ENCODE results near the gene TNIK. TPM values are rescaled to one million over a fixed set of nuclear protein-coding genes. Genes with fewer than 3 reads are reported as not detected.

The TNIK gene
- total RNA-seq, 1 donor from 2014 or later, result 75.4 TPM

DNA sequence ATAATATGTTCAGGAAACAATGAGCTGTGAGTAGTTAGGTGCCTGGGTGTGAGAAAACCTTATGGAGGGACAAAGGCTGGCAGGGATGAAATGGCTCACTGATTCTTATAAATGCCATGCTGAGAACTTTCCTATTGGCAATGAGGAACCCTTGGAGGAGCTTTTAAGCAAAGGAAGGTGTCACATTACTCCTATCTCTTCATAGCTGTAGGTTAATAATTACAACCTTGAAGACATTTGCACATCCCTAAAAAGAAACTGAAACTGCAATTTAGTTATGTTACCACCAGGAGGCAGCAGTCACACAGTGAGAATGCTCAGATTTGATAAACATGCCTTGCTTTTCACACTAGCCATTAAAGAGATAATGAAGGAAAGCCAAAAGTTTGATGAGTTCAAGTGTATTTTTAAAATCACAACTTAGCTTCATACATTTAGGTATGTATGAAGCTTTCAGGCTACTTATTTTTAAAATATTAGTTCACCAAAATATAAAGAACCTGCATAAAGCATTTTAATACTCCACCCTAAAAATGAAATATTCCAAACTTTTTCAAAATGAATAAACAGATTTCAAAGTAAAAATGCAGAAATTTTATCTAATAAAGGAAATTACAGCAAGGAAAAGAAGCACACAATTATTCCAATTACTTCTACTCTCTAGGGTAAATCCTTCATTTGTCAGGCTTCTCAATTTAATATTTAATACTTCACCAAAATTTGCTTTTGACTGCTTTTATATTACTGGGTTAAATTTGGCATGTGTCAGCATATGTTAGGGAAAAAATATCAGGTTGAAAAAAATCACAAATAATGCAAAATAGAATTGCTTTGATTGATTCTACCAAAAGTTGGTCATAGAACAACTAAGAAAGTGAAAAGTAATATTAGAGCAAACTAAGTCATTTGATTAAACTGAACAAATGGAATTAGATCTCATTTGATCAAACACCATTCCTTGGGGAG, 296.8 kb downstream of the TNIK start:
- DNase-seq (ENCODE audit: low spot score in 2 of 2), result no peak
- no peak for FAIRE-seq

DNA sequence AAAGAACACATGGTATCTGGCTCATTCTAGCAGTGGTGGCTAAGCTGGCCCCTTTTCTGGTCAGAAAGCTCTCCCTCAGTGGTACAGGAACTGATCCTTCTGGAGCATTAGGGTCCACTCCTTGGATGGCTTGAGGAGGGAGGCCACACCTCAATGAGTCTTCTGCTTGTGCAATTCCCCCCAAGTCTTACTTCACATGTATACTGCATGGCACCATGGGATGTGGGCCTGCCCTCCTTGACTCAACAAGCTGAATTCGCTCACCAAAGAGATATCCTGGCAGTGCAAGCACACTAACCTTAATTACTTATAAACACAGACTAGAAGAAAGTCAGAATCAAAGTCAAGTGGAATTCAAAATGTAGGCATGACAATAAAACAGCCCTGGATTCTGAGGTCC, 299.9 kb downstream of the TNIK start:
- DNase-seq (ENCODE audit: low spot score in 2 of 2) (no peak), FAIRE-seq (no peak)

DNA sequence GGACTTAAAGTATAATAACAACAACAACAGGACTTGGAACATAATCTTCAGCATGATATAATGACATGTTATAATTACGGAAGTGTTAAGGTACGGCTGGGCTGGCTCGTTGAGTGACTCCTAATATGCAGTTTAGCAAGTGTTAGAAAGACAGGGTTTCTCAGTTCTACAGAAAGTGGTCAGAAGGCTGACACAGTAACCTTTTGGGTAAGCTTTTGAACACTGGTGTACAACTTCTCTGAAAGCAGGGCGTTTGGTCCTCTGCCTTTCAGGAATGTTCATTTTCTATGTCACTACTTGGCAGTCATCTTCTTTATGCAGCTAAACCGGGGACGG, 300.4 kb downstream of the TNIK start:
- no peak for DNase-seq (ENCODE audit: low spot score in 2 of 2)
- no peak for FAIRE-seq

DNA sequence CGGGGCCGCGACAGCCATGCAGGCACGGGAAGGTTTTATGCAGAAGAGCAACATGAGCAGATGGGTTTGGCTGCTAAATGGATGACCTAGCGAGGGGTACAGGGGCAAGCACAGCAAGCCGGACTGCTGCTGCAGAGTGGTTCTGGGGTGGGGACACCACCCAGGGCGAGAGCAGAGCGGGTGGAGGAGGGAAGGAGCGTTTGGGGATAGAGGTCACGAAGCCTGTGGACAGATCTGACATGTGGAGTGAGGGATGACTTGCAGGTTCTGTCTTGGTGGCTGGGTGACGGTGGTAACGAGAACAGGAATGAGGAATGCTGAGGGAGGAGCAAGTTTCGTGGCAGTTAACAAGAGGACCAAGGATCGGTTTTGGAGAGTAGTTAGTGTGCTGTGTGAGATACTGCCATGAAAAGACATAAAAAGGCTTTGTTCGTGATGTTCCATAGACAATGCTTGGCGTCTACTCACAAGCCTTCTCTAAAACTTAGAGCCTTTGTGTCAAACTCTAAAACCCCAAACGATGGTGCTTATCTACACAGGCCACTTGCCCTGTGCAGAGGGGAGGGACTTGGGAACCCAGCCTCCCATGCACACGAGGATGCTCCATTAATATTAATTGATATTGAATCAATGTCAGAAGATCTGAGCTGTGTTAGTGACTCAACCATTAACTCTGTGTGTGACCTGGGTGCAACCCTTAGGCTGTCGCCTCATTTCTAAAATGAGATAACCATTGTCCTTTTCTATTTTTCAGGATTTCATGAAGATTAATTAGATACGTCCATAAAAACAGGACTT, 301.0 kb downstream of the TNIK start:
- no peak for DNase-seq (ENCODE audit: low spot score in 2 of 2)

DNA sequence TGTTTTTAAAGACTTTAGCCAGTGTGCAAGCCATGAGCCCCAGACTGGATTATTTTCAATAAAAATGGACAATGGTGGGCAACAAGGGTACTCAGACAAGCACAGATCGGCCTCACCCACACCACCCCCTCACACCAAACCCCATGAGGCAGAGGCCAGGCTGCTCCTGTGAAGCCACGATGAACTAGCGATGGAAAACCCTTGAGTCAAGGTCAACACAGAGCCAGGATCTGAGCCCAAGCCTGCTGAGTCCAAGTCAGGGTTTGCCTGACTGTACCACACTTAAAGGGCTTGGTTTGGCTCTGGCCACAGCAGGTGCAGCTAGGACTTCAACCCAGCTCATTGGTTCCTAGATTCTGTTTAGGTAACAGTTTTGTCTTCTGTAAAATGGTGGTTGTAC, 302.2 kb downstream of the TNIK start:
- no peak for DNase-seq (ENCODE audit: low spot score in 2 of 2)
- no peak for FAIRE-seq

More for the DNA sequence above, 301.0 kb downstream of the TNIK start:
- no peak for FAIRE-seq

DNA sequence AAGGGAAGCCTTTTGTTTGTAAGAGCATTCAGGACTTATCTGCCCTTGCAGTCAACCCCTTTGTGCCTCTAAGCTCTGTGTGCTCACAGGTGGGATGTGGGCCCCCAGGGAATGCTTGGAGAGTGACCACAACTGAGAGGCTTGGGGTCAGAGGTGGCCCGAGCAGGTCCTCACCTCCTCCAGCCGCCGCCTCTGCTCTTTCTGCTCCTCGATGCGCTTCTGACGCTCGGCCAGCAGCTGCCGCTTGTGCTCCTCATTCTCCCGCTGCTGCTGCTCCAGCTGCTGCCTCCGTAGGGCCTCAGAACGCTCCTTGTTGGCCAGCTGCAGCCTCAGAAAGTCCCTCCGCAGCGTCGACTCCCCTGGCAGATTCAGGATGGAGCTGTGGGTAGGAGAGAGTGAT, 302.9 kb downstream of the TNIK start:
- DNase-seq (ENCODE audit: low spot score in 2 of 2), result no peak
- no peak for FAIRE-seq

DNA sequence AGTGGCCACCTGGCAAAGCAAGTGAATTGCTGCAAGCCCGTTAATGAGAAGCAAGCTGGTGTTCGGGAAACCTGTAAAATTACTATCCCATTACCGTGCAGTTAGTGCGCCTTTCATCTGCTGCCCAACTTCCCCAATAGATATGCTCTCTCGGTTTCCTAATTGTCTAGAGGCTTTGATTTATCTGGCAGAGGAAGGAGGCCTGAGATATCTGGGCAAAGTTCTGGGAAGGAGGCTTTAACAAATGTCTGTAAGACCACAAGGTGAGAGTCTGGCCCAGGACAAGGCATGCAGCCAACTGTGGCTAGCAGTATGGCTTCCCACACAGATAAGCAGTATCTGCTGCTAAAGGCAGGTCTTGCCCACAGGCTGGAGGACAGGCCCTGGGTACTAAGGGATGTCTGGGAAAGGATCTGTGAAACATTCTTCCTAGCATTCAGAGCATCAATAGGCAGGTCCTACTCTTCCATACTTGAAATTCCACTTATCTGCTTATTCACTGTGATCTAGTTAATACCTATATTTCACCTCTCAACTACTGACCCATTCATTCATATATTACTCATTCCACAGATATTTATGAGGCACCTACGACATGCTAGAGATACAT, 303.7 kb downstream of the TNIK start:
- FAIRE-seq (no peak), DNase-seq (ENCODE audit: low spot score in 2 of 2) (no peak)

DNA sequence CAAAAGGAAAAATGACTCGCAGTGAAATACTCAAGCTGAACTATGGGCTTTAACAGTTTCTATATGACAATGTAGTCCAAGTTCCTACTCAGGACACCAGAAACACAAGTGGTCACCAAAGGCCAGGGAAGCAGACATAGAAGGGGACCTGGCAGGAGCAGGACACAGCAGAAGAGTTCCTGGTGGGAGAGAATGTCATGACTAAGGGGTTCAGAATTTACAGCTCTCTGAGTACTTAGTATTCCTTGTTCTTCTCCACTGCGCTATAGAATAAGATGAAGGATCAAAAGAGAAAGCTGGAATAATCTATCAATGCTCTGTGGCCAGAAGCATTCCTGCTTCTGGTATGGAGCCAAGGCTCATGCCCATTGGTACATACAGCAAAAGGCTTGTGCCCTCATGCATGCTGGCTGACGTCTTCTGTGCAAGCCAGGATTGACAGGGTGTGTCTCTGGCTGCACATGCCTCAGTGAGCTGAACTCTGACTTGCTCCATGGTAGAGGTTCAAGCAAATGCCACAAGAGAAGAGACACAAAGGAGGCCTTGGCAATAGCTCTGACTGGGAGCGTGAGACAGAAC, 305.0 kb downstream of the TNIK start:
- FAIRE-seq (no peak), DNase-seq (ENCODE audit: low spot score in 2 of 2) (no peak)

DNA sequence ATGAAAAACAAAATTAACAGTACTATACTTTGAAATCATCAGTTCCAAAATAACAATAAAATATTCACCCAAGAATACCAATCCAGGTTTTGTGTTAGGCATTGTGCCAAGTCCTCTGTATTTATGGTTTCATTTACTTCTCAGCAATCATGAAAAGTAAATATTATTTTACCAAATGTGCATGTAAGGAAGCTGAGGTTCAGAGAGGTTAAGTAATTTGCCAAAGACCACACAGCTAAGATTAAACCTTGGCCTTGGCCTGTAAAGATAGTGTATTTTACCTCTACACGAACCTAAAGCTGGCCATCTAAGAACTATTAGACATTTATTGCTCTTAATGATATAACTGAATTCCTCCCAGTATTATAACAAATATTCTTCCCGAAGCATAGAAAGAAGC, 309.3 kb downstream of the TNIK start:
- no peak for FAIRE-seq
- no peak for DNase-seq (ENCODE audit: low spot score in 2 of 2)

DNA sequence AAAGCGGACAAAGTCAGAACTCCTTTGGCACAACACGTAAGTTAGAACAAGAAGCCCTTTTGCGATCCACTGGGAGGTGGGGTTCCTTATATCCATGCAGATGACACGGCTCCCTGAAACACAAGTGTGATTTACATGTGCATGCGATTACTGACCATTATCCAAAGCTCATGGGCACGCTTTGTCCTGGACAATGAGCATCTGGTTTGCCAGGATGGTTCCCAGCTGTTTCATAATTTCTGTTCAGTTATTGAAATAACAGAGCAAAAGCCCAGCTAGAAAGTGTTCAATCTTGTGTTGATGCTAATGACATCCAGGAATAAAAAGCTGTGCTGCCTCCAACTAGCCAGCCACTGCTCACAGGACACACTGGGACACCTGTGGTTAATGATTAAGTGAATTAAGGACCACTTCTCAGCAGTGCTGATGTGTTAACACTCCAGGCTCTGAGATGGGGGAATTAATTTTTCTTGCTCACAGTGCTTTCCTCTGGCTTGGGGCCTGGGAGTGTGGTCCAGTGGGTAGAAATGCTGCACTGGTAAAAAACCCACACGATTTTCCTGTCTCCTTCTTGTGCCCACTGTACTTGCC, 310.6 kb downstream of the TNIK start:
- DNase-seq (ENCODE audit: low spot score in 2 of 2) (no peak), FAIRE-seq (no peak)

DNA sequence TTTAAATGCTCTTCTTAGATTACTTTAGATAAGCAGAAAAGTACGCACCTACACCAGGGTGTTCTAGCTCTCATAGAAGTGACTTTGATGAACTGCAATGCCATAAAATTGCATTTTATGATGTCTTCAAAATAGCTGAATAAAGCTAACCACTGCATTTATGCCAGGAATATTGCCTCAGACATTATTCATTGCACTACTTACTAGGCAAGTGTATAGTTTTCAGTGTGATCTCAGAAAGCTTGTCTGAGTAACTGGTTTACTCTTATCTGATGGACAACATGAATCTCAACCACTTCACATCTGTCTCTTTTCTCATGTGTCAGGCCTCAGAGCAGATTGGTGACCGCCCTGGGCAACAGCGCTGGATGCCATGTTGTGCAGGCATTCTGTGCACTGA, 314.4 kb downstream of the TNIK start:
- DNase-seq (ENCODE audit: low spot score in 2 of 2) (no peak), FAIRE-seq (no peak)

DNA sequence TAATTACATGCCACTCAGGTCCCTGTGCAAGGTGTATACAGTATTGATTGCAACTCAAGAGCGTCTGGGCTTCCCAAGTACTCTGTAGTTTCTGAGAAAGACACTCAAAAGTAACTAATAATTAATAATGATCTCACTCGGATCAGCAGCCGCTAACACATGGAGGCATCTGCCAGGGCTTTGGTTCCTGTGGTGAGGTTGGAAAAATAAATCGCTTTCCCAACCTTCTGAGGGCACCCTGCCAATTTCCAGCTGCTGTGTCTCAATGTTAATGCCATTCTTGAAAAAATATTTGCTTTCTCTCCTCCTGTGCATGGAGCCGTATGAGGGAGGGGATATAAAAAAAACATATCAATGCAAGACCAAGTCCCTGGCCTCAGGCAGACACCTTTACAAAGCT, 317.2 kb downstream of the TNIK start:
- DNase-seq (ENCODE audit: low spot score in 2 of 2), result no peak
- FAIRE-seq, result no peak

DNA sequence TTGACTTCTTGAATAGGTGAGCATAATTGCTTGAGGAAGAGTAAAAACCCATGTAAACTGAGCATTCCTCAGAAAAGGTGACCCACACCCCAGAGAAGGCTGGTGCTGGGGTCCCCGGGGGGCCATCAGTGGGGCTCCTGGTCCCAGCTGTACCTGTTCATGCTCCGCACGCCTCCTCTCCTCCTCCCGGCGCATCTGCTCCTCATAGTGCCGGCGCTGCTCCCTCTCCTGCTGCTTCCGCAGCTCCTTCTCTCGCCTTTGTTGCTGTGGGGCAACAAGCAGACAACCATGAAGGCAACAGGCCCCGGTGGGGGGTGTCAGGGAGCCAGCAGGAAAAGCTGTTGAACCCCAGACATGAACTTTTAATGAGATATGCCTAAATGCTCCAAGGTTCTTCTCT, 320.0 kb downstream of the TNIK start:
- FAIRE-seq, result no peak
- DNase-seq (ENCODE audit: low spot score in 2 of 2), result no peak

DNA sequence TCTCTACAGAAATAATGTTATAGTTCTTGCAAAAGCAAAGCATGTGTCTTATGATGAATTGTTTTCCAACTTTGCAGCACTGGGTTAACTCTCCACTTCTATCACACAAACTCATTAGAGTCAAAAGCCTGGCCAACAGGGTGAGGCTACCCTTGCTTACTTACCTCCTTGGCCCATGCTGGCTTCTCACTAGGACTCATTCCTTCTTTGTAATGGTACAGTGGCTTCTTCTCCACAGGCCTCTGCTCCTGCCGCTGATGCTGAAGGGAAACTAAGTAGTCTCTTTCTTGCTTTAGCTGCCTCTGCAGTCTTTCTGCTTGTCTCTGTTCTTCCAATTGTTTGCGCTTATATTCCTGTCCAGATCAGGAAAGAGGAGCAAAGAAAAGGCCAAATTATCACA, 322.2 kb downstream of the TNIK start:
- FAIRE-seq (no peak), DNase-seq (ENCODE audit: low spot score in 2 of 2) (no peak)

DNA sequence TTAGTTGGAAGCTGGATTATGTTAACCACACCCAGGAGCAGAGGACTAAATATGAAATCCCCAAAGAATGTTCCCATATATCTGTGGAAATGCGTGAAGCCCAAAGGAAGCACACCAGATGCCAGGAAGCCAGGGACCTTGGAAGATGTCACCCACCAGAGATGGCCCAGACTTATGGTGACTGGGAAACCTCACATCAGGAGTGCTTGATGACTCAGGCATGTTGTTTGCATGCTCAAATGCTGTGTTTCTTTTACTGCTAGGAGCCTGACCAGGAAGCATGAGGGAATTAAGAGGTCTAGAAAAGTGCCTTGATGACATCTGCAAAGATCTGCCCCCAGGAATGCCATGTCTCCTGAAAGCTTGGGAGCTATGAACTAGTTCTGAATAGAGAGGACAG, 324.7 kb downstream of the TNIK start:
- no peak for FAIRE-seq
- no peak for DNase-seq (ENCODE audit: low spot score in 2 of 2)

DNA sequence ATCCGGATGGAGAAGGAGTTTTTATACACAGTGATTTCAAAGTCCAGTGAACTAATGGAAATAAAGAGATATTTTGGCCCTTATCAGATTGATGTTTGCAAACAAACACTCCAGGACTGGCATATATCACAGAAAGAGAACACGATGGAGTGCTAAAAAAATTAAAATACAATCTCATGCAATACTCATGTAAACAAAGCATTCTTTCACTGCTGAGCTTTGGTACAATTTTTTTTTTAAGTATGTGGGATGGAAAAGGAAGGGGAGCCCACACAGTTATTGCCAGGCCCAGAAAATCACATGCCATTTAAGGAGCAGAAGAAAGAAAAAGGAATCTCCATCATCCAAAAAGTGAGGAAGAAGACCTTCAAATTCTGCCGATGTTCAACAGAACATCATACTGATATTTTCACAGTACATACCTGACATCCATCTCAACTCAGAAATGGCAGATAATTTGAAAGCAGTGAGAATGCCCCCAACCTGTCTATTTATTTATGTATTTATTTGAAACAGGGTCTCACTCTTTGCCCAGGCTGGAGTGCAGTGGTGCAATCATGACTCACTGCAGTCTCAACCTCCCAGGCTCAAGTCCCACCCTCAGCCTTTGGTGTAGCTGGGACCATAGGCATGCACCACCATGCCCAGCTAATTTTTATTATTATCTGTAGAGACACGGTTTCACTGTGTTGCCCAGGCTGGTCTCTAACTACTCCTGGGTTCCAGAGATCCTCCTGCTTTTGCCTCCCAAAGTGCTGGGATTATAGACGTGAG, 326.2 kb downstream of the TNIK start:
- FAIRE-seq, result no peak
- DNase-seq (ENCODE audit: low spot score in 2 of 2), result no peak

DNA sequence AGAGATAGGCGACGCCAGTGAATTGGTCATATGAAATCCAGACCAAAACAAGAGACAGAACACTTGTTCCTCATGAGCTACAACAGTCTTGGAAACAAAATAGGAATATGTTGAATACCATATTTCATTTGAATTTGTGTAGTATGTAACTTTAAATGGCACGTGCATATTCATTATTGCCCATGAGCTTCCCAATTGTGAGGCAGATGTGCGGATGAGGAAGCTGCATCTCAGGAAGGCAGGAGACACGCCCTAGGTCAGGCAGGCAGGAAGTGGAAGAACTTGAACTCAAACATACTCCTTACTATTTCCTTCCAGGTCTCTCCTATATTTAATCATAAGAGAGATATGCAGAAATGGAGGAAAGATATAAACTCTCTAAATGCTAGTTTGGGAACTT, 326.9 kb downstream of the TNIK start:
- DNase-seq (ENCODE audit: low spot score in 2 of 2), result no peak

DNA sequence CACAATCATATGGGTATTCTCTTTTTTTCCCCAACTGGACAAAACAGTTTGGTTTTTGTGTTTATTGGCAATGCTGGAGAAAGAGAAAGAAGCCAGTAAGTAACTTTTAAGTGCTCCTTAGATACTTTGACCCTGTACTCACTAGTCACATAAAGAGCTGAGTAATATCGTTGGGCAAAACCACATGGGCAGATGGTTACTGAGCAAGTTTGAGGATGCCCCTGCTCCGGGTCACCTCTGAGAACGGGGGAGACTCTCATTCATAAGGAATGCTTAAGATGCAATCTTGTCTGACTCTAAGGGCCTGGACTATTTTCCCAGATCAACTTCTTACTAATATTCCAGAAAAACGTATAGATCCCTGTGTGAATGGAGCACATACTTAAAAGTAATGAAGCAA, 327.3 kb downstream of the TNIK start:
- DNase-seq (ENCODE audit: low spot score in 2 of 2) (no peak), FAIRE-seq (no peak)

More for the DNA sequence above, 326.9 kb downstream of the TNIK start:
- FAIRE-seq, result no peak

DNA sequence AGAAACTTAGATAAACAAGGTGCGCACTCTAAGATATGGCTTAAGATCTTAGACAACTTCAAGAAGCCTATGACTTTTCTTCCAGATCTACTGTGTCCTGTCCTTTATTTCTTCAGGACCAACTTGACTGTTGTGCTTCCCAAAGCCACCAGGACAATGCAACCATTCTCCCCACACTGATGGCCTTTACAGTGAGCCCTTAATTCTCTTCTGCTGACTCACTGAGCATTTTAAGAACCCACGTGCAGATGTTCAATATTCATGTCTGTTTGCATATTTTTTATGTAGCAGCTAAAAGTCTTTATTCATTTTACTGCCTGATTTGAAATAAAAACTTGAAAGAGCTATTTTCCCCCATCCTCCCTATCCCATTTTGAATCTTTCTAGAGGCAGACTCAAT, 330.4 kb downstream of the TNIK start:
- no peak for DNase-seq (ENCODE audit: low spot score in 2 of 2)
- FAIRE-seq, result no peak

DNA sequence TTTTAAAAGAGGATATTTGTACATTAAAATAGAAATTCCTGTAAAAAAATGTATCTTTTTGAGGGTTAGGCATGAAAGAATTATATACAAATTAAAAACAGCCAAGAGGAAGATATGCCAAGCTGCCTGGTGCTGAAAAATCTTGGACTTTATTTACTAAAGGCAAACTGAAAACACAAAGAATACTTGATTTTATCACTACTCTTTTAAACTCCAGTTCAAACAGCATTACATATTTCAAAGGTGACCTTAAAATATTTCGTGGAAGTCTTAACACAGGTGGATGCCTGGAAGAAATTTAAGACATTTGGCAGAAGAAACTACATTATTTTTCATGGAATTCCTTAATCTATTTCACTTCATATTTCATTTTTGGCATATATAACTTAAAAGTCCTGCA, 332.6 kb downstream of the TNIK start:
- no peak for FAIRE-seq
- DNase-seq (ENCODE audit: low spot score in 2 of 2), result no peak

All from frontal cortex (tissue), 4 donors.